MCF 10A (cell line): Measurements from ENCODE around the gene KSR1. TPM values are rescaled to one million over a fixed set of nuclear protein-coding genes. Genes with fewer than 3 reads are reported as not detected.
"Not testable (repeated sequence)": the region's sequence is repeated elsewhere in the genome, so short reads cannot be mapped to it uniquely, and the experiment has no call there.

Experiments
- BruUV-seq: library from RNA; stranded (reverse); fragments of 400-500 nt; replicated peaks from 2 replicates; lab custom pipeline; 2021; lab: Mats Ljungman, UMichigan
- CTCF ChIA-PET: fragments of 300-600 bp; sonication (Branson Sonifier 250); formaldehyde crosslinking; extraction: SDS; loops from one replicate; lab custom pipeline; 2021; ENCODE audit warnings: antibody characterized with exemption, inconsistent platforms; lab: Yijun Ruan, JAX
- POLR2A ChIA-PET: fragments of 300-600, 350-650 bp; sonication (Branson Sonifier 250); formaldehyde crosslinking; extraction: SDS; loops from one replicate; lab custom pipeline; 2020; ENCODE audit warnings: antibody characterized with exemption, inconsistent platforms; lab: Yijun Ruan, JAX
- DNase-seq: peaks from one replicate; pipeline ENCODE4 v3.0.0-alpha.2; 2018; ENCODE audit not compliant: unreplicated experiment
- H3K27ac Mint-ChIP-seq: one replicate; pipeline ENCODE4 v1.8.0; 2022; ENCODE audit warnings: mild to moderate bottlenecking, low read depth, mixed read lengths; ENCODE audit not compliant: unreplicated experiment
- H3K27me3 Mint-ChIP-seq: one replicate; pipeline ENCODE4 v1.8.0; 2022; ENCODE audit warnings: mixed read lengths; ENCODE audit not compliant: insufficient read depth, unreplicated experiment
- H3K36me3 Mint-ChIP-seq: one replicate; pipeline ENCODE4 v1.8.0; 2022; ENCODE audit warnings: mild to moderate bottlenecking, moderate library complexity, mixed read lengths; ENCODE audit not compliant: insufficient read depth, unreplicated experiment
- H3K4me1 Mint-ChIP-seq: one replicate; pipeline ENCODE4 v1.8.0; 2022; ENCODE audit warnings: mixed read lengths; ENCODE audit not compliant: insufficient read depth, unreplicated experiment
- H3K4me3 Mint-ChIP-seq: one replicate; pipeline ENCODE4 v1.8.0; 2022; ENCODE audit warnings: mild to moderate bottlenecking, moderate library complexity, mixed read lengths; ENCODE audit not compliant: unreplicated experiment
- H3K9me3 Mint-ChIP-seq: one replicate; pipeline ENCODE4 v1.8.0; 2022; ENCODE audit warnings: mixed read lengths; ENCODE audit not compliant: unreplicated experiment
- CTCF ChIP-seq: fragments of 200-600 bp; IDR thresholded peaks from one replicate; pipeline ENCODE4 v1.8.0; 2022; ENCODE audit warnings: antibody characterized with exemption, mild to moderate bottlenecking; ENCODE audit not compliant: unreplicated experiment
- intact Hi-C: fragments of 100-400 bp; cut with micrococcal nuclease; formaldehyde crosslinking; loops from 2 replicates; pipeline ENCODE4 v1.14.1; 2022
- total RNA-seq: library from RNA; stranded (reverse); gene quantifications from 2 replicates; pipeline ENCODE4 v1.2.3, GENCODE V29; 2022

The KSR1 gene
- total RNA-seq, 1 experiment from 2014 or later: 7.2 TPM

- BruUV-seq: no TSS peak
- Mint-ChIP-seq H3K36me3 (no peaks in the 10 kb centered on the region), H3K4me1 (no peaks in the 10 kb centered on the region), H3K27me3 (peaks cover 9% of the 10 kb centered on the region), H3K9me3 (no peaks in the 10 kb centered on the region), H3K4me3 (no peak overlapping the region), H3K27ac (no peak overlapping the region)
- no peak for DNase-seq
- ChIA-PET POLR2A (no interaction called here), CTCF (interaction anchor here (0.8 to 2.4 kb wide), 3 partner anchors 68 to 87 kb away, joined by 3 to 6 read pairs (median 5); no protein-coding TSS in a partner anchor)
- no peak for TF ChIP-seq CTCF
- intact Hi-C loops: no loop called here
Measured at GRCh38 chr17:27669850-27670249, 213.6 kb downstream of the KSR1 start.

GRCh38 chr17:27670791-27671590, 214.7 kb downstream of the KSR1 start:
- Mint-ChIP-seq H3K27me3 (peaks cover 9% of the 10 kb centered on the region), H3K9me3 (no peaks in the 10 kb centered on the region), H3K36me3 (no peaks in the 10 kb centered on the region), H3K4me3 (no peak overlapping the region), H3K27ac (no peak overlapping the region), H3K4me1 (no peaks in the 10 kb centered on the region)
- CTCF ChIA-PET: interaction anchor here (0.9 to 2.4 kb wide), 3 partner anchors 16 to 85 kb away, joined by 3 to 6 read pairs (median 4); no protein-coding TSS in a partner anchor
- TF ChIP-seq CTCF: no peak
- POLR2A ChIA-PET: no interaction called here
- no TSS peak for BruUV-seq
- DNase-seq: no peak
- intact Hi-C loops: no loop called here

- CTCF ChIA-PET: no interaction called here
- Mint-ChIP-seq H3K36me3 (no peaks in the 10 kb centered on the region), H3K27me3 (peaks cover 14% of the 10 kb centered on the region), H3K9me3 (no peaks in the 10 kb centered on the region), H3K4me3 (no peak overlapping the region), H3K27ac (no peak overlapping the region), H3K4me1 (no peaks in the 10 kb centered on the region)
- TF ChIP-seq CTCF: no peak
- POLR2A ChIA-PET: no interaction called here
- intact Hi-C loops: no loop called here
- no peak for DNase-seq
- no TSS peak for BruUV-seq
Measured at GRCh38 chr17:27671591-27671910, 215.3 kb downstream of the KSR1 start.

- CTCF ChIA-PET, H3K36me3 Mint-ChIP-seq, DNase-seq, H3K4me1 Mint-ChIP-seq, H3K9me3 Mint-ChIP-seq, intact Hi-C loops, H3K27ac Mint-ChIP-seq, BruUV-seq, POLR2A ChIA-PET, H3K4me3 Mint-ChIP-seq: not testable (repeated sequence)
- H3K27me3 Mint-ChIP-seq: peaks cover 19% of the 10 kb centered on the region
Measured at GRCh38 chr17:27671977-27672480, 215.8 kb downstream of the KSR1 start.
